Iris pigment epithelial cell (primary cell): ENCODE data around the gene TRIM42.

Experiments
- DNase-seq: peaks from one replicate; pipeline ENCODE4 v3.0.0-alpha.2; 2011; ENCODE audit warnings: low read depth

Gene TRIM42

DNA sequence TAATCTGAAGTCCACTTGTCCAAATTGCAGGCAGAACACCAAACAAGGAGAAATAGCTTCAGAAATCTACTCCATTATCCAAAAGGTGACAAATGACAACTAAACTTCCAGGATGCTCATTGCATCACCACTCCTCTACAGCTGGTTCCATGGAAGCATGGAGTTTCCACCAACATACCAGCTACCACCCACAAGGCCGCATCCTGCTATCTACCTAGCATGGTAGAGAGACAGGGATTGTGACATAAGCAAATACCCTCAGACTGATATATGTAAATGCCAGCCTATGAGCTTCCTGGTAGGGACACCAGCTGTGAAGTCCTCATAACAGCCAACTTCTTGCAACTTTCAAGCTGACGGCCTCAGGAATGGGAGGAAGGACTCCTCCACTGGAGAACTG, at the start of gene TRIM42:
TRIM42 (plus strand) TSS at position 301 of the 400 bp plus-strand sequence. CDS start 166 bp downstream, outside the sequence.
- DNase-seq = no peak

DNA sequence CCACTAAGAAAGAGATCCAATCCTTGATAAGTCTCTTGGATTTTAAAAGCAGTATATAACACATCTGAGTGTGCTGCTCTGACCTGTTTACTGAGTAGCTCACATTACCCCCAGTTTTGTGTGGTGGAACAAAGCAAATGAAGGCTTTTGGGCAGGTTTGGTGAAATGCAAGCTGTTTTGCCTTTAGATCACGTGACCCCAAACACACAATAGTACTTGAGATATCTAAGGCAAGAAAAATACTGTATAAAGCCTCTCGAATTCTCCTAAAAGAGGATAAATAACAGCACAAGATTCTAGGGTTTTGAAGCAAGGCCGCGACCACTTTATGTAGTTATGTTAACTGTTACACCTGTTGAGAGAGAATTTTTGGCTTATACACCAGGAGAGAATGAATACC, 49.3 kb upstream of the TRIM42 start:
- DNase-seq = no peak

- peak; percentile 94 for DNase-seq
These were observed 48.3 kb upstream of the TRIM42 start for GRCh38 chr3:140629357-140630137.

DNA sequence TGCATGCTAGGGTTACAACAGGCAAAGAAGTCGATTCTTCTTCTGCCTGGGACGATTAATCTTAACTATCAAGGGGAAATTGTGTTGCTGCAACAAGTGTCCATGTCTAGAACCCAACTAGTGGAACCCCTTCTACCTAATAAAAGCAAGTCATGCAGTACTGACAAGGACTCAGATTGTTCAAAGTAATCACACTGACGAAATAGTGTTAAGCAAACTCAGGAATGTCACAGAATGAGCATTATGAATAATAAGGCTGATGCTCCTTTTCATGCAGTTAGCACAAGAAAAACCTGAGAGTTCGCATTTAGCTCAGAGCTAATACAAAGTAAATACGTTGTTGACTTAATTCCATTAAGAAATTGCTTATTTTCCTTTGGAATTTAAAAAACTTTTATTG, 47.5 kb upstream of the TRIM42 start:
- DNase-seq = peak; percentile 17

- DNase-seq = peak; percentile 44
These were observed 47.0 kb upstream of the TRIM42 start for GRCh38 chr3:140630866-140631265.

- DNase-seq = no peak
These were observed 42.6 kb upstream of the TRIM42 start for GRCh38 chr3:140635276-140635675.

DNA sequence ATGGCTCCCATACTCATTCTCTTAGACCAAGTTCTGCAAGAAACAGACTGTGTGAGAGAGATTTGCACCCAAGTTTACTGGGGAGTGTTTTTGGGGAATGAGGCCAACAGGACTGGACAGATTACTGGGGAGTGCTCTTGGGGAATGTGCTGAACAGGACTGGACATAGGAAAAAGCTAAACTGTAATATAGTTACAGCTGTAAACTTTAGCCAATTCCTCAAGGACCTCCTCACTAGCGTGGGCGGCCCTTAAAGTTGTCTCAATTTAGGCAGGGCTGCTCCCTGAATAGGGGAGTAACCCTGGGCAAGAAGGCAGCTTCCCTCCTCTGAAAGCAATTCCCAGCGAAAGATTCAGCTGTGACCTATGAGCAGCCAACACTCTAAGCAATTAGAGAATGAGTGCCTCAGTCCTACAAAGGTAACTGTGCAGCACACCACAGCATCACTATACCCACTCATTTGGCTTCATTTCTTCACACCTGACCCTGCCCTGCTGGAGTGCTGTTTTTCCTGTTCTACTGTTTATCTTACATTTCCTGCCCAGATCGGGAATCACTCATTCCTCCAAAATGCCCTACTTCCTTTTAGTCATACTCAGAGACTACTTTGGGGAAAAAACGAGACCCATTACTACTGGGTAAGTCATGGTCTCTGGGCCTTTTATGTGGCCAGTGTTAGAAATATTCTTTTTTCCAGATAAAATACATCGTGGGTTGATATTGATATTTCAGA, 41.3 kb upstream of the TRIM42 start:
- DNase-seq = peak; percentile 2

GRCh38 chr3:140651287-140651686, 26.6 kb upstream of the TRIM42 start:
- DNase-seq = no peak

DNA sequence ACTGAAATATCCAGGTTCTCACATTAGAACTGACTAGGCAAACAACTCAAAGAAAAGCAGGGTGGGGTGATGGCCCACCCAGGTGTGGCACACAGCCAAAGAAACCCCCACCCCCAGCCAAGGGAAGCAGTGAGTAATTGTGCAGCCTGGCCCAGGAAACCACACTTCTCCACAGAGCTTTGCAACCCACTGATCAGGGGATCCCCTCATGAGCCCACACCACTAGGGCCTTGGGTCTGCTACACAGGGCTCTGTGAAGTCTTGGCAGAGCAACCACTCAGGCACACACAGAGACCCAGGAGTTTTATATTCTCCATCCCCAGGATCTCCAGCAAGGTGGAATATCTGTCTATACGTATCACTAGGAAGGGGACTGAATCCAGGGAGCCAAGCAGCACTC, 22.2 kb upstream of the TRIM42 start:
- DNase-seq = no peak

DNA sequence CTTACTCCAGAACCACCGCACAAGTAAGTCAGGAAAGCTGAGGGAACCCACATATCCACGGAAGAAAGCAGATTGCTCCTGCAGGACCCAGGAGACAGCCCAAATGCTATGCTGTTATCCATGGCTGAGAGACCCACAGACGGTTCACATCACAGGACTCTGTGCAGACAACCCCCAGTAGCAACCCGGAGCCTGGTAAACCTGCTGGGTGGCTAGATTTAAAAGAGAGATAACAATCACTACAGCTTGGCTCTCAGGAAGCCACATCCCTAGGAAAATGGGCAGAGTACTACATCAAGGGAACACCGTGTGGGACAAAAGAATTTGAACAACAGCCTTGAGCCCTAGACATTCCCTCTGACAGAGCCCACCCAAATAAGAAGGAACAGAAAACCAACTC, 13.8 kb upstream of the TRIM42 start:
- no peak for DNase-seq

DNA sequence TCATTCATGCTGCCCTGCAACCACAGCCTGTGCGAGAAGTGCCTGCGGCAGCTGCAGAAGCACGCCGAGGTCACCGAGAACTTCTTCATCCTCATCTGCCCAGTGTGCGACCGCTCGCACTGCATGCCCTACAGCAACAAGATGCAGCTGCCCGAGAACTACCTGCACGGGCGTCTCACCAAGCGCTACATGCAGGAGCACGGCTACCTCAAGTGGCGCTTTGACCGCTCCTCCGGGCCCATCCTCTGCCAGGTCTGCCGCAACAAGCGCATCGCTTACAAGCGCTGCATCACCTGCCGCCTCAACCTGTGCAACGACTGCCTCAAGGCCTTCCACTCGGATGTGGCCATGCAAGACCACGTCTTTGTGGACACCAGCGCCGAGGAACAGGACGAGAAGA, 4.7 kb downstream of the TRIM42 start:
- DNase-seq = no peak

GRCh38 chr3:140686128-140686527, 8.3 kb downstream of the TRIM42 start:
- no peak for DNase-seq

DNA sequence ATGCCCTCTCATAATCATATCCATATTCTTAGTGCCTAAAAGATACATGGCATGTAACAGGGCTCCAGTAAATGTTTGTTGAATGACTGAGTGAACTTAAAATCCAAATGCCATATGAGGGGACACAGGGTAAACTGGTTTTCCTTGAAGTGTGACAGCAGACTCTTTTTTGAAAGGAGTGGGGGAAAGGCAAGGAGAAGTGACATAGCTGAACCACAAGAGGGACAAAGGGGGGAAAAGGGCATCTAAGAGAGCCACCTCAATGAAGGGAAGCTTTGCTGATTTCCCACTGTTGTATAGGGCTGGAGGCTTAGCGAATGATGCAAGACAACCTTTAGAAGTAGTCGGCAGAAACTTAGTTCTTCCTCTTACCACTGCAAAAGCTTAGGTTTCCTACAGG, 9.1 kb downstream of the TRIM42 start:
- DNase-seq = no peak

DNA sequence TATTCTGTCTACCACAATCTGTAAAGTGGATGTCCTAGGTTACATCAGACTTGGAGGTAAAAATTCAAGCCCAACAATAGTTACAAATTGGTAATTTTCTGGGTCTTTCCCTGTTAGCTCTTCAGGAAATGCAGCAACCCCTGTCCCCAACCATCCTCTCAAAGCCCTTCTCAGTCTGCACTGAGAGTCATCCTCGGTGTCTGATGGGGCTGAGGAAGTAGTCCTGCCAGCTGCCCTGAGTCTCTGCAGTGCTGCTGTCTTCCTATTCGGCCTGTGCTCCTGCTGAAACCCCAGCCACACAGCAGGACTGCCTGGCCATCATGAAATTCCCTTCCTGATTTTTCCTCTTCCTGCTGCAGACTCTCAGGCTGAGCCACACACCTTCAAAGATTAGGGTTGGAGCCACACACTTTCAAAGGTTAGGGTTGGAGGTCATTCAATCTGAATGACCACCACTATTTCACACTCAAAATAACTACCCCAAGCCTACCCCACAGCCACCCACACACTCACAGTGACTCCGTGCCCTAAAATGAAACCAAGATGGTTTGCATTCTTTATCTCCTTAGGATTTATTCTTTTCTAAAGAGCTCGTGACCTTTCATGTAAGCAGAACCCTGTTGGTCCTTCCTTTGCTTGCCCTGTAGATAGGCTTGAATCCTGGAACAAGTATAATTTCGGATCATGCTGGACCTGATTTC, 17.6 kb downstream of the TRIM42 start:
- no peak for DNase-seq

DNA sequence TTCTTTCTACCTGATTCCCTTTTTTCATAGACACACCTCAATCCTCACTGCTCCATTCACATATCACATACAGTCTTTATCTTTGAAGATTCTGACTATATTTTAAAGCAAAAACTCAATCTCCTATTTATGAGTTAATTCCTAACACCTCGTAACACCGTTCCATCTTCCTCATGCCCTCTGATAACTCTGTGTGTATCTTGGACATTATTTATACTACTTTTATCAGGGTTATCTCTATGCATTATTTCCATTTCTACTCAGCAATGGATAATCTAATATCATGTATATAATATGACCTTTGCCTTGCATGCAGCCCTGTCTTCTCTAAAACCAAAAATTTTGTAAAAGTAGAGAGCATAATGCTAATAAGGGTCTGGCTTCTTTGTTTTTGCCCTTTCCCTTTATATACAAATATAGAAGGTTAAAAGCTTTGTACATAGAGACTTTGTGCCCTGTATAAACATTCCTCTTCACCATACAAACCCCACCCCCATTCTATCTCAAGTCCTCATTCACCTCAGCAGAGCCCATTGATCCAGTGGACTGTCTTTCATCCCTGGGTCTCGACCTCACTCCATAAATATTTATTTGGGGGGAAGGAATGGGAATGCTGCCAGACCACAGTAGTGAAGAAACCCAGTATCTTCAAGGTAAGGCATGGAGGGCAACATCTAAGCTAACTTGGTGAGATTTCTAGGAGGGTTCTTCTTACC, 21.8 kb downstream of the TRIM42 start:
- DNase-seq = no peak

DNA sequence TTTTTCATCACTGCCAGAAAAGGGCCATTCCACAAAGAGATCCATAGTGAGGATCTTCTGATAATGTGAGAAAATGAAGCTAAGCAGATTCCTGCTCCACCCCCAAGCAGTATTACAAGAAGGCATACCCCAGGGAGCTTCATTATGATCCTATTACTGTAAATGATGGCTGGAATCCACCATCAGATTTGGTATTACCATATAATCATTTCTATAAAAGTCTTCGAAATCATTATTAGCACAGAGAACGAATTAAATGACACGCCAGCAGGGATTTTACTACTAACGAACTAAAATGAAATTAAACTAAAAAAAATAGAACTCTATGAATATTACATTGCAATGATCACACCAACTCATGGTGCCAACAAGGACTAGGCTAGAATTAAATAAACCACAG, 24.4 kb downstream of the TRIM42 start:
- no peak for DNase-seq

GRCh38 chr3:140703496-140703895, 25.6 kb downstream of the TRIM42 start:
- no peak for DNase-seq

DNA sequence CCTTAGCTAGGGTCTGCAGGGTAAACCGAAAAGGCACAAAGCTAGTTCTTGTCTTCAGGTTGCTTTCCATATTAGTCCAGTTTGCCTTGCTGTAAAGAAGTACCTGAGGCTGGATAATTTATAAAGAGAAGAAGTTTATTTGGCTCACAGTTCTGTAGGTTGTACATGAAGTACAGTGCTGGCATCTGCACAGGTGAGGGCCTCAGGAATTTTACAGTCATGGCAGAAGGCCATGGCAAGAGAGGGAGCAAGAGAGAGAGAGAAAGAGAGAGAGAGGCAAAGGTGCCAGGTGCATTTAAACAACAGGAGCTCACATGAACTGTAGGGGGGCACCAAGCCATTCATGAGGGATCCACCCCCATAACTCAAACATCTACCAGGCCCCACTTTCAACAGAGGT, 26.9 kb downstream of the TRIM42 start:
- no peak for DNase-seq

GRCh38 chr3:140705954-140706353, 28.1 kb downstream of the TRIM42 start:
- no peak for DNase-seq

- DNase-seq = no peak
These were observed 28.5 kb downstream of the TRIM42 start for GRCh38 chr3:140706360-140706759.

DNA sequence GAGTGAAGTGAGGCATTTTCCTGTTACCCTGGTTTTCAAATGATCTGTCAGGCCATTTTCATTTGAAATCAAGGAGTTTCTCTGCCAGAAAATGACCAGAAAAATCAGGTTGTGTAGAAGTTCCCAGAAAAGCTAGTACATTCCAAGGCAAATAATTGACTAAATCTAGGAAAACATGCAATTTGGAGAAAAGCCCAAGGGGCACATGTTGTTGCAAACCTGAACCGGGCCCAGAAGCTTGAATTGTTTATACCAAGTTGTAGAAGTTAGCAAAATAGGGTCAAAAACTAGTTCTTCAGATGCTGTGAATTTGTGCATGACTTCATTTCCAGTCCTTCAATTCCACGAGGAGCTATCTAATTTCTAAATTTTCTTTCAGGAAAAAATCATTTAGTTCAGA, 31.0 kb downstream of the TRIM42 start:
- DNase-seq = no peak

- no peak for DNase-seq
These were observed 31.9 kb downstream of the TRIM42 start for GRCh38 chr3:140709751-140710150.
